AG04450 (cell line): Measurements from ENCODE around the gene BLVRA. TPM values are rescaled to one million over a fixed set of nuclear protein-coding genes. Genes with fewer than 3 reads are reported as not detected.

Source experiments
- CTCF ChIA-PET: fragments of 300-600, 350-600 bp; formaldehyde crosslinking; extraction: SDS; loops from one replicate; lab custom pipeline; 2022; ENCODE audit warnings: antibody characterized with exemption, inconsistent platforms; lab: Charles Lee
- POLR2A ChIA-PET: fragments of 350-600 bp; formaldehyde crosslinking; extraction: SDS; loops from one replicate; lab custom pipeline; 2021; ENCODE audit warnings: antibody characterized with exemption, inconsistent platforms; lab: Yijun Ruan, JAX
- DNase-seq: peaks from one replicate; pipeline ENCODE4 v3.0.0-alpha.2; 2011; ENCODE audit warnings: low read depth, low spot score
- H3K27ac ChIP-seq: one replicate; pipeline ENCODE4 v1.5.1; 2012; ENCODE audit warnings: low read depth, low read length, control low read depth
- H3K27me3 ChIP-seq: one replicate; pipeline ENCODE4 v1.6.0; 2012; ENCODE audit warnings: low read length; ENCODE audit not compliant: control insufficient read depth, insufficient read depth
- H3K4me3 ChIP-seq: 2 replicates; pipeline ENCODE4 v1.5.1; 2011; ENCODE audit warnings: mild to moderate bottlenecking, low read depth, low read length, control low read depth
- H3K9me3 ChIP-seq: 2 replicates; pipeline ENCODE4 v1.5.1; 2012; ENCODE audit warnings: low read length; ENCODE audit not compliant: control insufficient read depth, insufficient read depth
- polyA plus RNA-seq: library from polyadenylated mRNA; depleted of rRNA; stranded (reverse); fragments of >200 nt; gene quantifications from 2 replicates; pipeline ENCODE4 v1.2.3, GENCODE V29; 2011
- TF ChIP-seq, protein P1 (sequence below): IDR thresholded peaks from 2 replicates; pipeline ENCODE4 v1.5.1; 2011; ENCODE audit warnings: low read depth, low read length, control low read depth, inconsistent platforms

BLVRA gene
- polyA plus RNA-seq, 1 experiment: 58.7 TPM

- Histone ChIP-seq H3K4me3 (no peak overlapping the region), H3K27me3 (no peaks in the 10 kb centered on the region), H3K9me3 (no peaks in the 10 kb centered on the region), H3K27ac (no peak overlapping the region)
- CTCF ChIA-PET: interaction anchor here (1.1 kb wide), 1 partner anchor 13 kb away, joined by 3 read pairs; no protein-coding TSS in a partner anchor
- TF ChIP-seq, protein P1, sequence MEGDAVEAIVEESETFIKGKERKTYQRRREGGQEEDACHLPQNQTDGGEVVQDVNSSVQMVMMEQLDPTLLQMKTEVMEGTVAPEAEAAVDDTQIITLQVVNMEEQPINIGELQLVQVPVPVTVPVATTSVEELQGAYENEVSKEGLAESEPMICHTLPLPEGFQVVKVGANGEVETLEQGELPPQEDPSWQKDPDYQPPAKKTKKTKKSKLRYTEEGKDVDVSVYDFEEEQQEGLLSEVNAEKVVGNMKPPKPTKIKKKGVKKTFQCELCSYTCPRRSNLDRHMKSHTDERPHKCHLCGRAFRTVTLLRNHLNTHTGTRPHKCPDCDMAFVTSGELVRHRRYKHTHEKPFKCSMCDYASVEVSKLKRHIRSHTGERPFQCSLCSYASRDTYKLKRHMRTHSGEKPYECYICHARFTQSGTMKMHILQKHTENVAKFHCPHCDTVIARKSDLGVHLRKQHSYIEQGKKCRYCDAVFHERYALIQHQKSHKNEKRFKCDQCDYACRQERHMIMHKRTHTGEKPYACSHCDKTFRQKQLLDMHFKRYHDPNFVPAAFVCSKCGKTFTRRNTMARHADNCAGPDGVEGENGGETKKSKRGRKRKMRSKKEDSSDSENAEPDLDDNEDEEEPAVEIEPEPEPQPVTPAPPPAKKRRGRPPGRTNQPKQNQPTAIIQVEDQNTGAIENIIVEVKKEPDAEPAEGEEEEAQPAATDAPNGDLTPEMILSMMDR: no peak
- DNase-seq: no peak
- POLR2A ChIA-PET: no interaction called here
Measured at GRCh38 chr7:43763183-43763582, 4.7 kb downstream of the BLVRA start.

DNA sequence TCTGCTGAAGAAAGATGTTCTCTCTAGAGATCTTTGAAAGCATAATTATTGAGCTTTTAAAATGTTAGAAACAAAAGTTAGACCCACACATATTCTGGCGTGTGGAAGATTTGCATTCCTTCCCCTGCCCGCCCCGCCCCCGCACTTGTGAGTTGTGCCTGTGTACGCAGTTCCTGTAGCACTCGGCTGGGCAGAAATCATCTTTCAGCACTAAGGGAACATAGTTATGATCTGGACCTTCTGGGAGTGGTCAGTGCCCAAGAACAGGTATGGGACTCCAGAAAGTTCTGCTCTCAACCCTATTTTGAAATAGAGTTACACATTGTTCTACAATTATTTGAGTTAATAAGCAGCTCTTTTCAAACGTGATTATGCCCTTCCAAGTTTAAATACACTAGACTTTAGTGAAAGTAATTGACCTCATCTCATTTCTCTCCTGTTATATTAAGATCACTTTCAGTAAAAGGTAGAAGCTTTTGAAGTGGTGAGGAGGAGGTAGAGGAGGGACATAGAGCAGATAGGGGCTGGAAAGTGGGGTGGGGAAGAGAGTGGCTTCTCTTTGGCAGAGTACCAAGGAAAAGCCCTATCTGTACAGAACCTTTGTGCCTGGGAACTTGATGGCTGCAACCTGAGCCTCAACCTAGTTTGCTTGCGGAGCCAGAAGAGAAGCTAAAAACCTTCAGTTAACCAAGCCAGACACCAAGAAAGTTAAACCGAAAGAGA lies 5.7 kb downstream of the BLVRA start:
- H3K9me3 ChIP-seq: no peaks in the 10 kb centered on the region
- no peak overlapping the region for H3K27ac ChIP-seq
- DNase-seq: no peak
- ChIA-PET POLR2A (no interaction called here), CTCF (interaction anchor here (1.5 kb wide), 1 partner anchor 75 kb away, joined by 5 read pairs; no protein-coding TSS in a partner anchor)
- TF ChIP-seq, protein P1: no peak
- H3K27me3 ChIP-seq: no peaks in the 10 kb centered on the region
- no peak overlapping the region for H3K4me3 ChIP-seq

GRCh38 chr7:43764807-43765491 lies 6.5 kb downstream of the BLVRA start:
- no peak overlapping the region for H3K27ac ChIP-seq
- no peak overlapping the region for H3K4me3 ChIP-seq
- TF ChIP-seq, protein P1: no peak
- no peaks in the 10 kb centered on the region for H3K9me3 ChIP-seq
- no peaks in the 10 kb centered on the region for H3K27me3 ChIP-seq
- DNase-seq: no peak
- ChIA-PET POLR2A (no interaction called here), CTCF (interaction anchor here (1.5 kb wide), 1 partner anchor 74 kb away, joined by 5 read pairs; no protein-coding TSS in a partner anchor)

- Histone ChIP-seq H3K27ac (no peak overlapping the region), H3K4me3 (no peak overlapping the region), H3K9me3 (no peaks in the 10 kb centered on the region), H3K27me3 (no peaks in the 10 kb centered on the region)
- no peak for DNase-seq
- TF ChIP-seq, protein P1: no peak
- POLR2A ChIA-PET: interaction anchor here (0.6 kb wide), 1 partner anchor 36 kb away, joined by 3 read pairs; no protein-coding TSS in a partner anchor
- CTCF ChIA-PET: interaction anchor here (1.1 kb wide), 1 partner anchor 73 kb away, joined by 3 read pairs; no protein-coding TSS in a partner anchor
Measured at GRCh38 chr7:43766564-43766963, 8.1 kb downstream of the BLVRA start.

DNA sequence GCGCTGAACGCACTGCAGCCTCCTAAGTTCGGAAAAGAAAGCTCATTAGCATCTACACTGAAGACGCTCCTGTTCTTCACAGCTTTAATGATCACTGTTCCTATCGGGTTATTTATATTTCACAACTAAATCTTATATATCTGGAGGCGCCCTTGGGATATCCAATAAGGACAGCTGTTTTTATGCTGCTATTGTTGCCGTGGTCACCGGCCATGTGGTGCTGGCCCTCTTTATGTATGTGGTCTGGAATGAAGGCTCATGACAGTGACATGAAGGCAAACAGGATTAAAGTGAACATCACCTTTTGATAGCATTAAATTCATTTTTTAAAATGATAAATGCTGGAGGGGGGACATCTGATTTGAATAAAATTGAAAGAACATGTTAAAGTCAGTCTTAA lies 8.8 kb downstream of the BLVRA start:
- no peak overlapping the region for H3K4me3 ChIP-seq
- H3K27ac ChIP-seq: no peak overlapping the region
- CTCF ChIA-PET: interaction anchor here (1.1 kb wide), 1 partner anchor 72 kb away, joined by 3 read pairs; no protein-coding TSS in a partner anchor
- no peak for DNase-seq
- POLR2A ChIA-PET: no interaction called here
- H3K9me3 ChIP-seq: no peaks in the 10 kb centered on the region
- H3K27me3 ChIP-seq: no peaks in the 10 kb centered on the region
- TF ChIP-seq, protein P1: no peak
